Fibroblast of lung (primary cell): ENCODE results near the gene TAOK3.
"Not testable (repeated sequence)": the region's sequence is repeated elsewhere in the genome, so short reads cannot be mapped to it uniquely, and the experiment has no call there.

ENCODE experiments used
- CTCF ChIP-seq, 2 donors: IDR thresholded peaks in 1 of 2; conservative IDR thresholded peaks in 1 of 2; 1 replicate in 1 of 2; 2 replicates in 1 of 2; pipeline ENCODE4 v1.5.1; 2011 to 2012; ENCODE audit warnings: low read length in 2 of 2, control low read depth in 1 of 2, inconsistent platforms in 1 of 2, low read depth in 1 of 2, mild to moderate bottlenecking in 1 of 2
- EZH2 ChIP-seq: IDR thresholded peaks from 2 replicates; pipeline ENCODE4 v1.5.1; 2012; ENCODE audit warnings: low read length, control low read depth, mild to moderate bottlenecking; ENCODE audit errors: missing control alignments

- TF ChIP-seq CTCF (conservative IDR thresholded peaks at IDR 0.05 in 1 of 2, IDR thresholded peaks at IDR 0.05 in 1 of 2; ENCODE audit: low read depth in 1 of 2, low read length in 2 of 2); EZH2: not testable (repeated sequence)
Observed at GRCh38 chr12:118308006-118308405, 64.7 kb downstream of the TAOK3 start.
